22Rv1 (cell line): ENCODE data around the gene SMARCAD1.

ENCODE experiments used
- ZFX ChIP-seq: fragments of 450-650 bp; IDR thresholded peaks from 2 replicates; pipeline ENCODE4 v1.6.1; 2017; ENCODE audit warnings: antibody characterized with exemption, borderline replicate concordance
- TF ChIP-seq, protein P1 (sequence below): fragments of 450-650 bp; IDR thresholded peaks from 2 replicates; pipeline ENCODE4 v1.5.1; 2017; ENCODE audit warnings: mild to moderate bottlenecking

DNA sequence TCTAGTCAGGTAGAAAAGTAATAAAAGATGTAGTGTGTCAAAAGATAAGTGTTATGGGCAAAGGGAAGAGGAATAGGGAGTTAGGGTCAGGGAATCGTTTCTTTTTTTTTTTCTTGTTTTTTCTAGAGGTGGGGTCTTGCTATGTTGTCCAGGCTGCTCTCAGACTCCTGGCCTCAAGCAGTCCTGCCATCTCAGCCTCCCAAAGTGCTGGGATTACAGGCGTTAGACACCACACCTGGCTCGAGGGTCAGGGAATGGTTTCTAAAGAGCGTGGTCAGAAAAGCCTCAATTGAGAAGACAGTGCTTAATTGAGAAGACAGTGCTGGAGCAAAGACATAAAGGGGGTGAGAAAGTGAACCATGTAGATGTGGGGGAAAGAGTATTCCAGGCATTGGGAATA, 19.1 kb downstream of the SMARCAD1 start:
- TF ChIP-seq, protein P1, sequence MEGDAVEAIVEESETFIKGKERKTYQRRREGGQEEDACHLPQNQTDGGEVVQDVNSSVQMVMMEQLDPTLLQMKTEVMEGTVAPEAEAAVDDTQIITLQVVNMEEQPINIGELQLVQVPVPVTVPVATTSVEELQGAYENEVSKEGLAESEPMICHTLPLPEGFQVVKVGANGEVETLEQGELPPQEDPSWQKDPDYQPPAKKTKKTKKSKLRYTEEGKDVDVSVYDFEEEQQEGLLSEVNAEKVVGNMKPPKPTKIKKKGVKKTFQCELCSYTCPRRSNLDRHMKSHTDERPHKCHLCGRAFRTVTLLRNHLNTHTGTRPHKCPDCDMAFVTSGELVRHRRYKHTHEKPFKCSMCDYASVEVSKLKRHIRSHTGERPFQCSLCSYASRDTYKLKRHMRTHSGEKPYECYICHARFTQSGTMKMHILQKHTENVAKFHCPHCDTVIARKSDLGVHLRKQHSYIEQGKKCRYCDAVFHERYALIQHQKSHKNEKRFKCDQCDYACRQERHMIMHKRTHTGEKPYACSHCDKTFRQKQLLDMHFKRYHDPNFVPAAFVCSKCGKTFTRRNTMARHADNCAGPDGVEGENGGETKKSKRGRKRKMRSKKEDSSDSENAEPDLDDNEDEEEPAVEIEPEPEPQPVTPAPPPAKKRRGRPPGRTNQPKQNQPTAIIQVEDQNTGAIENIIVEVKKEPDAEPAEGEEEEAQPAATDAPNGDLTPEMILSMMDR = no peak
- TF ChIP-seq ZFX = no peak
